Measurements from ENCODE around the gene ANKRD55.
"Not testable (repeated sequence)": the region's sequence is repeated elsewhere in the genome, so short reads cannot be mapped to it uniquely, and the experiment has no call there.

Gene ANKRD55

GRCh38 chr5:56230576-56230975, 2.6 kb downstream of the ANKRD55 start:
- Histone ChIP-seq H3K9me3 (ENCODE audit: control insufficient read depth in 2 of 2, low read length in 2 of 2) (no peaks in the 10 kb centered on the region), H3K9ac (ENCODE audit: low read length in 2 of 2) (no peak overlapping the region), H3K4me3 (ENCODE audit: low read length in 2 of 2) (no peak overlapping the region), H3K36me3 (ENCODE audit: control insufficient read depth in 2 of 2, insufficient read depth in 2 of 2, low read length in 2 of 2) (no peaks in the 10 kb centered on the region), H3K4me1 (ENCODE audit: control insufficient read depth, insufficient read depth, low read length) (no peaks in the 10 kb centered on the region), H3K27me3 (ENCODE audit: control insufficient read depth in 1 of 2, insufficient read depth in 2 of 2, low read length in 2 of 2) (peaks cover 0 to 10% of the 10 kb centered on the region in 2 donors), H3K27ac (ENCODE audit: low read length) (no peak overlapping the region)

DNA sequence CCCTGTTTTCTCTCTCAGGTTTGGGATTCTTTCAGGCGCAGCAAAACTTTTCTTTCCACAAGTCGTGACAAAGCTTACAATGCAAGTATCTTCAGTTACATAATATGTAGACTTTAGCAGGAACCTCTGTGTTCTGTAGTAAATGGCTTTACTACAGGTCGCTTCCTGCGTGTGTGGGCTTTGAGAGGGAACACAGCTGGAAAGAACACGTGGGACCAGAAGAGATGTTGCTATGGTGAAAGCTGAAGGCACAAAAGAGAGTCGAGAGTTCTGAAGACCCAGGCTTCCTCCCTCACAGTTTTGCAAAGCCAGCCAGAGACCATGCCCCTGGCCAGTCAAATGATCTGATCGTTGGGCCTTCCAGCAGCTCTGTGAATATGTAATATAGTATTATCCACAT, 4.0 kb downstream of the ANKRD55 start:
- Histone ChIP-seq H3K4me3 (ENCODE audit: low read length in 2 of 2) (no peak overlapping the region), H3K36me3 (ENCODE audit: control insufficient read depth in 2 of 2, insufficient read depth in 2 of 2, low read length in 2 of 2) (no peaks in the 10 kb centered on the region), H3K9ac (ENCODE audit: low read length in 2 of 2) (no peak overlapping the region), H3K4me1 (ENCODE audit: control insufficient read depth, insufficient read depth, low read length) (no peaks in the 10 kb centered on the region), H3K27ac (ENCODE audit: low read length) (no peak overlapping the region), H3K27me3 (ENCODE audit: control insufficient read depth in 1 of 2, insufficient read depth in 2 of 2, low read length in 2 of 2) (peaks cover 0 to 10% of the 10 kb centered on the region in 2 donors), H3K9me3 (ENCODE audit: control insufficient read depth in 2 of 2, low read length in 2 of 2) (no peaks in the 10 kb centered on the region)

DNA sequence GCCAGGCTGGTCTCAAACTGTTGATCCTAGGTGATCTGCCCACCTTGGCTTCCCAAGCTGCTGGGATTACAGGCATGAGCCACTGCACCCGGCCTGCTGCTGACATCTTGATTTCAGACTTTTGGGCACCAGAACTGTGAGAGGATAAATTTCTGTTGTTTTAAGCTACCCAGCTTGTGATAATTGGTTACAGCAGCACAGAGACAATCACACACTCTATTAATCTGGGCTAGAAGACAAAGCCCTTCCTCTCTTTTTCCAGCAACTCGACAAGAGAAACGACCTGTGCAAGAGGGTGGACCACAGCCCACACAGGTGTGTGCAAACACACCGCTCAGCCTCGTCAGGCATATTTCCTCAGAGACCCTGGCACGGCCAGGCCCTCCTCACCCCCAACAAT, 4.5 kb downstream of the ANKRD55 start:
- no peak overlapping the region for H3K9ac ChIP-seq (ENCODE audit: low read length in 2 of 2)
- H3K27ac ChIP-seq (ENCODE audit: low read length) = no peak overlapping the region
- H3K36me3 ChIP-seq (ENCODE audit: control insufficient read depth in 2 of 2, insufficient read depth in 2 of 2, low read length in 2 of 2) = no peaks in the 10 kb centered on the region
- H3K9me3 ChIP-seq (ENCODE audit: control insufficient read depth in 2 of 2, low read length in 2 of 2) = no peaks in the 10 kb centered on the region
- H3K4me1 ChIP-seq (ENCODE audit: control insufficient read depth, insufficient read depth, low read length) = no peaks in the 10 kb centered on the region
- peaks cover 0 to 10% of the 10 kb centered on the region in 2 donors for H3K27me3 ChIP-seq (ENCODE audit: control insufficient read depth in 1 of 2, insufficient read depth in 2 of 2, low read length in 2 of 2)
- H3K4me3 ChIP-seq (ENCODE audit: low read length in 2 of 2) = no peak overlapping the region

DNA sequence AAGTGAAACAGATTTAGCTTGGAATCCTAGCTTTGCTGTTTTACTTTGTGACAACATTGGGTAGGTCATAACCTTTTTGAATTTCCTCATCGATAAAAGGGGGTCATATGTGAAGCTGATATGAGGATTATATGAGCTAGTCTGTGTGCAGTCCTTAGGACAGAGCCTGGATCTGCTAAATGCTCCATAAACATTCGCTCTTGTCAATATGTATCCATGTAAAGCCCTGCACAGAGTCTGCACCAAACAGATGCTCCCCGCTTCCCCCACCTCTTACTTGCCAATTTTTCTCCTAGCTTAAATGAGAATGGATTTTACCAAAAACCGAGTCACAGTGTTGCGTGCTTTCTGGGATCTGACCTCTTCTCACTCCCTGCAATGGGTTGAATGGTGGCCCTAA, 5.4 kb downstream of the ANKRD55 start:
- Histone ChIP-seq H3K4me3 (ENCODE audit: low read length in 2 of 2) (no peak overlapping the region), H3K4me1 (ENCODE audit: control insufficient read depth, insufficient read depth, low read length) (no peaks in the 10 kb centered on the region), H3K27ac (ENCODE audit: low read length) (no peak overlapping the region), H3K9me3 (ENCODE audit: control insufficient read depth in 2 of 2, low read length in 2 of 2) (no peaks in the 10 kb centered on the region), H3K36me3 (ENCODE audit: control insufficient read depth in 2 of 2, insufficient read depth in 2 of 2, low read length in 2 of 2) (no peaks in the 10 kb centered on the region), H3K27me3 (ENCODE audit: control insufficient read depth in 1 of 2, insufficient read depth in 2 of 2, low read length in 2 of 2) (peaks cover 0 to 5% of the 10 kb centered on the region in 2 donors), H3K9ac (ENCODE audit: low read length in 2 of 2) (no peak overlapping the region)

- H3K27me3 ChIP-seq (ENCODE audit: control insufficient read depth in 1 of 2, insufficient read depth in 2 of 2, low read length in 2 of 2); H3K9ac ChIP-seq (ENCODE audit: low read length in 2 of 2); H3K4me1 ChIP-seq (ENCODE audit: control insufficient read depth, insufficient read depth, low read length); H3K9me3 ChIP-seq (ENCODE audit: control insufficient read depth in 2 of 2, low read length in 2 of 2); H3K27ac ChIP-seq (ENCODE audit: low read length); H3K4me3 ChIP-seq (ENCODE audit: low read length in 2 of 2); H3K36me3 ChIP-seq (ENCODE audit: control insufficient read depth in 2 of 2, insufficient read depth in 2 of 2, low read length in 2 of 2): not testable (repeated sequence)
Observed at GRCh38 chr5:56223298-56223697, 9.8 kb downstream of the ANKRD55 start.

DNA sequence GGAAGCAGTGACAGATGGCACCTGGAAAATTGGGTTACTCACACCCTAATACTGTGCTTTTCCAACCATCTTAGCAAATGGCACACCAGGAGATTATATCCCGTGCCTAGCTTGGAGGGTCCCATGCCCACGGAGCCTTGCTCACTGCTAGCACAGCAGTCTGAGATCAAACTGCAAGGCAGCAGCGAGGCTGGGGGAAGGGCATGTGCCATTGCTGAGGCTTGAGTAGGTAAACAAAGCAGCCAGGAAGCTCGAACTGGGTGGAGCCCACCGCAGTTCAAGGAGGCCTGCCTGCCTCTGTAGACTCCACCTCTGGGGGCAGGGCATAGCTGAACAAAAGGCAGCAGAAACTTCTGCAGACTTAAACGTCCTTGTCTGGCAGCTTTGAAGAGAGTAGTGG, 11.5 kb downstream of the ANKRD55 start:
- not testable (repeated sequence) for H3K27me3 ChIP-seq (ENCODE audit: control insufficient read depth in 1 of 2, insufficient read depth in 2 of 2, low read length in 2 of 2); H3K9me3 ChIP-seq (ENCODE audit: control insufficient read depth in 2 of 2, low read length in 2 of 2); H3K27ac ChIP-seq (ENCODE audit: low read length); H3K9ac ChIP-seq (ENCODE audit: low read length in 2 of 2); H3K36me3 ChIP-seq (ENCODE audit: control insufficient read depth in 2 of 2, insufficient read depth in 2 of 2, low read length in 2 of 2); H3K4me1 ChIP-seq (ENCODE audit: control insufficient read depth, insufficient read depth, low read length); H3K4me3 ChIP-seq (ENCODE audit: low read length in 2 of 2)

DNA sequence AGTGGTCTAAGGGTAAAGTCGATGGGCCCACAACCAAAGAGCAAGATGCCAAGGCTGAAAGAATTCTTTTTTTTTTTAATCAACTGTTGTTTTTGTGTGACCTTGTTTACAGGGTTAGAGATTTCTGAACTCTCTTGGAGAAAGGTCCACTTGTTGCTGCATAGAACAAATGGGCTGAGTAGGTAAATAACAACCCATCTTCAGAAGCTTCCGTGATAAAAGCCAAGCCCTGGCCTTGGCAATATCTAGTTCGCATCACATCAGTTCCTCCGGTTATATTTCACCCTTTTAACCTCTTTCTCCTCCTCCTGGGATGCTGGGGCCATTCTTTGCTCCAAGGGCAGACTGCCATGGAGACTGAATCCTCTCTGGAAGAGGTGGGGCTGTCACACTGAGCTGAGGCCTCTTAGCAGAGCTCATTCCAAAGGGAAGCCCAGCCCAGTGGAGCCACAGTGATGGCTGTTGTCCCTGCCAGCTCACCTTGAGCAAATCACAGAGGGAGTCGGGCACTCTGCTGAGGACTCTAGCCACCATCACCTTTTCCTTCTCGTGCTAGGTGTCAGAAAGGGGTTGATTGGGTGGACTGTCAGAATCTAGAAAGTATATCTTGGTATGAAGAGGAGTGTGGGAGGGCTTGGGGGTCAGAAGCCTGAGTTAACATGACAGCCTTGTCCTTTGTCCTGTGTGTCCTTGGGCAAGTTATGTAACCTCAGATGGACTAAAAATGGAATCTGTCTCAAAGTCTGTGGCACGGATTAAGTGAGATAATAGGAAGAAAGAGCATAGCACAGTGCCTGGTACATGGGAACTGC, 17.9 kb downstream of the ANKRD55 start:
- Histone ChIP-seq H3K36me3 (ENCODE audit: control insufficient read depth in 2 of 2, insufficient read depth in 2 of 2, low read length in 2 of 2) (no peaks in the 10 kb centered on the region), H3K9me3 (ENCODE audit: control insufficient read depth in 2 of 2, low read length in 2 of 2) (no peaks in the 10 kb centered on the region), H3K4me3 (ENCODE audit: low read length in 2 of 2) (no peak overlapping the region), H3K27ac (ENCODE audit: low read length) (no peak overlapping the region), H3K9ac (ENCODE audit: low read length in 2 of 2) (no peak overlapping the region), H3K27me3 (ENCODE audit: control insufficient read depth in 1 of 2, insufficient read depth in 2 of 2, low read length in 2 of 2) (no peaks in the 10 kb centered on the region), H3K4me1 (ENCODE audit: control insufficient read depth, insufficient read depth, low read length) (no peaks in the 10 kb centered on the region)

DNA sequence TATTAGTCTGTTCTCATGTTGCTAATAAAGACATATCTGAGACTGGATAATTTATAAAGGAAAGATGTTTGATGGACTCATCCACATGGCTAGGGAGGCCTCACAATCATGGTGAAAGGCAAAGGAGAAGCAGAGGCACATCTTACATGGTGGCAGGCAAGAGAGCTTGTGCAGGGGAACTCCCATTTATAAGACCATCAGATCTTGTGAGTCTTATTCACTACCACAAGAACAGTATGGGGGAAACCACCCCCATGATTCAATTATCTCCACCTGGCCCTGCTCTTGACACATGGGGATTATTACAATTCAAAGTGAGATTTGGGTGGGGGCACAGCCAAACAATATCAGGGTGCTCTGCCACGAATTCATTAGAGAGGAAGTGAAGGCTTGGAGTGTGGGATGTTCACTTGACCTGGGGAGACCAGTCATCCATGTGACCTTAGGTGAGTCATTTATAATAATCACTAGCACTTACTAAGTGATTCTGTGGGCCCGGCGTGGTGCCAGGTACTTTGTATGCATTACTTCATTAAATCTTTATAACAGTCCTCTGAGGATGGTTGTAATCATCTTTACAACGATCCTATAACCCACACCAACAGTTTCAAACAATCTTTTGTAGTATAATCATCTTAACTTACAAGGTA, 19.1 kb downstream of the ANKRD55 start:
- not testable (repeated sequence) for H3K4me3 ChIP-seq (ENCODE audit: low read length in 2 of 2); H3K27ac ChIP-seq (ENCODE audit: low read length); H3K36me3 ChIP-seq (ENCODE audit: control insufficient read depth in 2 of 2, insufficient read depth in 2 of 2, low read length in 2 of 2); H3K27me3 ChIP-seq (ENCODE audit: control insufficient read depth in 1 of 2, insufficient read depth in 2 of 2, low read length in 2 of 2); H3K9me3 ChIP-seq (ENCODE audit: control insufficient read depth in 2 of 2, low read length in 2 of 2); H3K4me1 ChIP-seq (ENCODE audit: control insufficient read depth, insufficient read depth, low read length); H3K9ac ChIP-seq (ENCODE audit: low read length in 2 of 2)

DNA sequence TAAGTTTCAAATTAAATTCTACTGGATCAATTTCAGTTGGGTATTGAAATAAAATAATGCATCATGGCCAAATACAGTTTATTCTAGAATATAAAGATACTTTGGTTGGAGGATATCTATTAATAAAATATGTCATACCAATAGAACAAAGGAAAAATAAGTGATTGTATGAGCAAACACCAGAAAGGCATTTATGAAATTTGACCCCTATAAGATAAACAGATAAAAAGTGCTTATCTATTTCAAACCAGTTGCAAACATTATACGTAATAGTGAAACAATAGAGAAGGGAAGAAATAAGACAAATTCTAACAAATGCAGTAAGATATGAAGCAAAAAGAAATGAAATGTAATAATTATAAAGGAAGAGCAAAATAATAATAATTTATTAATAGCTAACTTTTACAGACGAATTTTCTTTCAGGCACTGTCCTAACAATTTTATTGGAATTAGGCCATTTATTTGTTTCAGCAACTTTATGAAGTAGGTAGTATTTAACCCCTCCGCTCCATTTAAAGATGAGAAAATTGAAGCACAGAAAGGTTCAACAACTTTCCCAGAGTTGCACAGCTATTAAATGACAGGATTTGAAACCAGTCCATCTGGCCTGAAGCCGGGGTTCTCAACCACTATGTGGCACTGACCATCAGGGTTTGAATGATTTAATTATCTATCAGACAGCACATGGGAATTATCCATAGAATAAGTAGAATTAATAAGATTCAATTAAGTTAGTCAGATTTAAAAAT, 20.8 kb downstream of the ANKRD55 start:
- Histone ChIP-seq H3K27ac (ENCODE audit: low read length) (no peak overlapping the region), H3K9me3 (ENCODE audit: control insufficient read depth in 2 of 2, low read length in 2 of 2) (no peaks in the 10 kb centered on the region), H3K9ac (ENCODE audit: low read length in 2 of 2) (no peak overlapping the region)

GRCh38 chr5:56211298-56211865, 21.7 kb downstream of the ANKRD55 start:
- H3K4me3 ChIP-seq (ENCODE audit: low read length in 2 of 2) = no peak overlapping the region
- H3K27ac ChIP-seq (ENCODE audit: low read length) = no peak overlapping the region
- H3K4me1 ChIP-seq (ENCODE audit: control insufficient read depth, insufficient read depth, low read length) = no peaks in the 10 kb centered on the region
- H3K9ac ChIP-seq (ENCODE audit: low read length in 2 of 2) = no peak overlapping the region
- H3K27me3 ChIP-seq (ENCODE audit: control insufficient read depth in 1 of 2, insufficient read depth in 2 of 2, low read length in 2 of 2) = no peaks in the 10 kb centered on the region
- H3K36me3 ChIP-seq (ENCODE audit: control insufficient read depth in 2 of 2, insufficient read depth in 2 of 2, low read length in 2 of 2) = no peaks in the 10 kb centered on the region
- no peaks in the 10 kb centered on the region for H3K9me3 ChIP-seq (ENCODE audit: control insufficient read depth in 2 of 2, low read length in 2 of 2)

More for the DNA sequence above, 20.8 kb downstream of the ANKRD55 start:
- H3K36me3 ChIP-seq (ENCODE audit: control insufficient read depth in 2 of 2, insufficient read depth in 2 of 2, low read length in 2 of 2) = no peaks in the 10 kb centered on the region
- H3K4me1 ChIP-seq (ENCODE audit: control insufficient read depth, insufficient read depth, low read length) = no peaks in the 10 kb centered on the region
- H3K27me3 ChIP-seq (ENCODE audit: control insufficient read depth in 1 of 2, insufficient read depth in 2 of 2, low read length in 2 of 2) = no peaks in the 10 kb centered on the region
- H3K4me3 ChIP-seq (ENCODE audit: low read length in 2 of 2) = no peak overlapping the region
